Endothelial cell of umbilical vein (primary cell): Measurements from ENCODE around the gene TM7SF2. TPM values are rescaled to one million over a fixed set of nuclear protein-coding genes. Genes with fewer than 3 reads are reported as not detected.

ENCODE experiments used
- BruUV-seq: library from RNA; stranded (reverse); fragments of 400-500 nt; replicated peaks from 2 replicates; lab custom pipeline; 2021; lab: Mats Ljungman, UMichigan
- CTCF ChIA-PET: fragments of 300-600, 350-600 bp; sonication (Branson Sonifier 250); formaldehyde crosslinking; loops from one replicate; lab custom pipeline; 2021; ENCODE audit warnings: antibody characterized with exemption, inconsistent platforms; lab: Charles Lee
- POLR2A ChIA-PET: fragments of 300-600, 350-600 bp; sonication (Branson Sonifier 250); formaldehyde crosslinking; loops from one replicate; lab custom pipeline; 2021; ENCODE audit warnings: antibody characterized with exemption, inconsistent platforms; lab: Charles Lee
- DNase-seq: peaks from one replicate; pipeline ENCODE4 v3.0.0-alpha.2; 2011; ENCODE audit warnings: low read depth, low spot score
- FAIRE-seq: peaks from 2 replicates; lab custom pipeline; 2011; peaks lifted over from hg19 to GRCh38; lab: Jason Lieb, UNC
- H2AFZ ChIP-seq: 2 replicates; pipeline ENCODE4 v1.6.0; 2012; ENCODE audit warnings: low read depth, low read length, control low read depth, inconsistent platforms
- H3K27ac ChIP-seq: 2 replicates; pipeline ENCODE4 v1.5.1; 2011; ENCODE audit warnings: low read depth, mild to moderate bottlenecking, control low read depth, low read length, moderate library complexity; ENCODE audit not compliant: insufficient read depth
- H3K27me3 ChIP-seq, 2 experiments: 2 replicates each; pipeline versions ENCODE4 v1.6.0 to v1.6.1; 2011; ENCODE audit warnings: low read length in 2 of 2, mixed read lengths in 1 of 2; ENCODE audit not compliant: control insufficient read depth in 2 of 2, insufficient read depth in 2 of 2
- H3K36me3 ChIP-seq, 2 experiments: 2 replicates in 1 of 2; 3 replicates in 1 of 2; pipeline ENCODE4 v1.5.1; 2011; ENCODE audit warnings: low read length in 2 of 2, mild to moderate bottlenecking in 1 of 2, moderate library complexity in 1 of 2; ENCODE audit not compliant: control insufficient read depth in 2 of 2, insufficient read depth in 2 of 2; ENCODE audit errors: extremely low read depth in 1 of 2
- H3K4me1 ChIP-seq: 3 replicates; pipeline ENCODE4 v1.5.1; 2011; ENCODE audit warnings: mild to moderate bottlenecking, low read length; ENCODE audit not compliant: control insufficient read depth, insufficient read depth; ENCODE audit errors: extremely low read depth
- H3K4me2 ChIP-seq: 2 replicates; pipeline ENCODE4 v1.6.1; 2011; ENCODE audit warnings: low read length, control low read depth, mixed read lengths; ENCODE audit not compliant: insufficient read depth
- H3K4me3 ChIP-seq, 3 experiments: fragments of 200-600 bp in 1 of 3; sonication (generic), shearing (Covaris generic) in 1 of 3; replicated peaks in 1 of 3; 2 replicates each; pipeline ENCODE4 v1.5.1; 2011 to 2016; ENCODE audit warnings: control low read depth in 3 of 3, low read length in 3 of 3, mild to moderate bottlenecking in 2 of 3, inconsistent platforms in 1 of 3, low read depth in 1 of 3, moderate library complexity in 1 of 3; ENCODE audit not compliant: insufficient read depth in 1 of 3
- H3K79me2 ChIP-seq: 2 replicates; pipeline ENCODE4 v1.6.0; 2012; ENCODE audit warnings: low read length, inconsistent platforms; ENCODE audit not compliant: control insufficient read depth, insufficient read depth
- H3K9ac ChIP-seq: replicated peaks from 2 replicates; pipeline ENCODE3; 2011; ENCODE audit warnings: low read length, control low read depth; ENCODE audit not compliant: insufficient read depth; ENCODE audit errors: extremely low read depth
- H3K9me1 ChIP-seq: replicated peaks from 3 replicates; pipeline ENCODE4 v1.6.0; 2011; ENCODE audit warnings: mild to moderate bottlenecking, low read length; ENCODE audit not compliant: control insufficient read depth, insufficient read depth; ENCODE audit errors: extremely low read depth
- H3K9me3 ChIP-seq: replicated peaks from 2 replicates; pipeline ENCODE4 v1.5.1; 2012; ENCODE audit warnings: low read length, inconsistent platforms; ENCODE audit not compliant: control insufficient read depth, insufficient read depth
- H4K20me1 ChIP-seq: replicated peaks from 2 replicates; pipeline ENCODE3; 2011; ENCODE audit warnings: mild to moderate bottlenecking, low read length; ENCODE audit not compliant: control insufficient read depth, insufficient read depth; ENCODE audit errors: extremely low read depth
- CTCF ChIP-seq, 2 donors: IDR thresholded peaks; 1 replicate in 1 of 2; 2 replicates in 1 of 2; pipeline ENCODE4 v1.5.1; 2011; ENCODE audit warnings: low read length in 2 of 2, mild to moderate bottlenecking in 2 of 2, moderate library complexity in 2 of 2, control low read depth in 1 of 2, inconsistent platforms in 1 of 2, low read depth in 1 of 2; ENCODE audit not compliant: insufficient read depth in 1 of 2; ENCODE audit errors: extremely low read depth in 1 of 2
- EZH2 ChIP-seq: IDR thresholded peaks from 2 replicates; pipeline ENCODE4 v1.6.1; 2012; ENCODE audit warnings: borderline replicate concordance, low read depth, mild to moderate bottlenecking, moderate library complexity, low read length, inconsistent platforms; ENCODE audit not compliant: severe bottlenecking
- FOS ChIP-seq: IDR thresholded peaks from 2 replicates; pipeline ENCODE4 v1.6.1; 2011; ENCODE audit warnings: mild to moderate bottlenecking, low read length, moderate library complexity, borderline replicate concordance; ENCODE audit not compliant: insufficient read depth
- GATA2 ChIP-seq: IDR thresholded peaks from 2 replicates; pipeline ENCODE4 v1.7.0; 2011; ENCODE audit warnings: low read depth, mild to moderate bottlenecking, moderate library complexity, mixed read lengths, low read length; ENCODE audit not compliant: insufficient read length, insufficient read depth
- JUN ChIP-seq: IDR thresholded peaks from 2 replicates; pipeline ENCODE4 v1.6.1; 2011; ENCODE audit warnings: borderline replicate concordance, low read depth; ENCODE audit not compliant: insufficient read length, insufficient read depth
- MAX ChIP-seq: IDR thresholded peaks from 2 replicates; pipeline ENCODE4 v1.6.1; 2011; ENCODE audit not compliant: insufficient read depth, insufficient read length
- MYC ChIP-seq: IDR thresholded peaks from one replicate; pipeline ENCODE4 v1.6.1; 2011; ENCODE audit warnings: mild to moderate bottlenecking, low read depth, low read length
- POLR2A ChIP-seq: IDR thresholded peaks from 2 replicates; pipeline ENCODE4 v1.6.1; 2012; ENCODE audit warnings: low read depth, mild to moderate bottlenecking, control low read depth, low read length
- POLR2AphosphoS5 ChIP-seq: IDR thresholded peaks from 2 replicates; pipeline ENCODE4 v1.6.1; 2012; ENCODE audit warnings: low read depth, mild to moderate bottlenecking, control low read depth, low read length, moderate library complexity; ENCODE audit not compliant: insufficient read depth
- dilution Hi-C: fragments of 300-500 bp; cut with MboI; formaldehyde crosslinking; loops from one replicate; pipeline ENCODE4 v1.15.0; 2019; ENCODE audit warnings: low sequenced_read_pairs; ENCODE audit not compliant: extremely low pct_ligation_motif_present
- intact Hi-C: fragments of 100-400 bp; cut with micrococcal nuclease; formaldehyde crosslinking; loops from one replicate; pipeline ENCODE4 v1.10.0; 2022
- polyA plus RNA-seq, 4 experiments: library from polyadenylated mRNA; depleted of rRNA in 3 of 4; stranded (reverse) in 3 of 4; unstranded in 1 of 4; fragments of >200 nt; gene quantifications; 2 replicates each; pipeline versions ENCODE4 v1.2.1 to v1.2.3, GENCODE V29; 2011 to 2012; ENCODE audit warnings: missing spikeins in 1 of 4
- total RNA-seq: library from RNA; stranded (reverse); gene quantifications from 2 replicates; pipeline ENCODE4 v1.2.3, GENCODE V29; 2021

TM7SF2 gene
- total and polyA plus RNA-seq, 2 donors (not counting 3 experiments of a cell fraction or from before 2014, with no cell fraction given), result 11.6 to 47.1 TPM

DNA sequence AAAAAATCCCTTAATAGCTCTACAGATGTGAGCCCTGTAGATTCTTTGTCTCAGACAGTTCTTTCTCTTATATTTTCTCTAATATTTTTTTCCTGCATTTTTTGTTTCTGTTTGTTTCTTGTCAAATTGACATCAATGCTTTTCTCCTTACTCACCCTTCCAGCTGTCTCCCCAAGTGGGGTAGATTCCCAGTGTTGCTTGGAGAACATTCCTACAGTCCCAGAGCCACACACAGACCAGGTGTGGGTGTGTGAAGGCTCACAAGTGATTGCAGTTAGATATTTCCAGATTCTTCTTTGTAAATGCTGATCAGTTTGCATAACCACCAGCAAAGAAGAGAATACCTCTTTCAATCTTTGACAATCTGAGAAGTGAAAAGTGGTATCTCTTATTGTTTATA, 8.2 kb upstream of the TM7SF2 start:
- Histone ChIP-seq H3K4me1 (peaks cover 4% of the 10 kb centered on the region), H3K27ac (no peak overlapping the region), H3K4me2 (no peak overlapping the region), H3K36me3 (peaks cover 0 to 6% of the 10 kb centered on the region in 2 experiments), H3K79me2 (peaks cover 11% of the 10 kb centered on the region), H2AFZ (no peak overlapping the region), H3K4me3 (no peak overlapping the region), H3K9me3 (no peaks in the 10 kb centered on the region), H3K27me3 (no peaks in the 10 kb centered on the region), H3K9ac (no peak overlapping the region), H3K9me1 (no peaks in the 10 kb centered on the region), H4K20me1 (no peaks in the 10 kb centered on the region)
- ChIA-PET CTCF (interaction anchor here (3.5 kb wide), 1 partner anchor 8 kb away, joined by 22 read pairs; the partner anchor contains the start of gene TM7SF2), POLR2A (no interaction called here)
- TF ChIP-seq GATA2 (no peak), MYC (no peak), POLR2AphosphoS5 (no peak), CTCF (IDR thresholded peaks at IDR 0.05; ENCODE audit: extremely low read depth in 1 of 2, insufficient read depth in 1 of 2, low read depth in 1 of 2, low read length in 2 of 2) (no peak), MAX (no peak), EZH2 (no peak), JUN (no peak), POLR2A (no peak), FOS (no peak)
- BruUV-seq, result no TSS peak
- dilution Hi-C loops, result no loop called here
- intact Hi-C loops, result no loop called here
- FAIRE-seq, result no peak
- no peak for DNase-seq
